COLO668 (cell line): ENCODE data around the gene TFIP11.

Experiments used
- DNase-seq: peaks from one replicate; lab custom pipeline; 2025; ENCODE audit not compliant: unreplicated experiment; lab: John Stamatoyannopoulos, UW

Gene TFIP11

GRCh38 chr22:26479792-26480610 is 32.3 kb downstream of the TFIP11 start:
- DNase-seq: peak; percentile 18

- peak; percentile 10 for DNase-seq
These were observed 33.1 kb downstream of the TFIP11 start for GRCh38 chr22:26479043-26479791.

GRCh38 chr22:26477341-26477731 is 34.9 kb downstream of the TFIP11 start:
- DNase-seq: no peak

GRCh38 chr22:26476705-26477340 is 35.5 kb downstream of the TFIP11 start:
- no peak for DNase-seq

GRCh38 chr22:26474682-26475081 is 37.6 kb downstream of the TFIP11 start:
- no peak for DNase-seq

- DNase-seq: peak; percentile 37
These were observed 40.8 kb downstream of the TFIP11 start for GRCh38 chr22:26471522-26471921.

- DNase-seq: no peak
These were observed 41.5 kb downstream of the TFIP11 start for GRCh38 chr22:26470807-26471206.

GRCh38 chr22:26466196-26466595 is 46.1 kb downstream of the TFIP11 start:
- no peak for DNase-seq

GRCh38 chr22:26464312-26464711 is 48.0 kb downstream of the TFIP11 start:
- DNase-seq: no peak

- DNase-seq: no peak
These were observed 48.6 kb downstream of the TFIP11 start for GRCh38 chr22:26463688-26464087.

- DNase-seq: no peak
These were observed 49.1 kb downstream of the TFIP11 start for GRCh38 chr22:26463101-26463661.

GRCh38 chr22:26462641-26463040 is 49.6 kb downstream of the TFIP11 start:
- DNase-seq: no peak

GRCh38 chr22:26462051-26462450 is 50.2 kb downstream of the TFIP11 start:
- DNase-seq: no peak

GRCh38 chr22:26461188-26461810 is 51.0 kb downstream of the TFIP11 start:
- peak; percentile 64 for DNase-seq

GRCh38 chr22:26460202-26460601 is 52.1 kb downstream of the TFIP11 start:
- DNase-seq: no peak

GRCh38 chr22:26457661-26458272 is 54.5 kb downstream of the TFIP11 start:
- DNase-seq: no peak

- no peak for DNase-seq
These were observed 58.3 kb downstream of the TFIP11 start for GRCh38 chr22:26453812-26454500.

GRCh38 chr22:26453216-26453615 is 59.1 kb downstream of the TFIP11 start:
- DNase-seq: no peak

GRCh38 chr22:26452236-26453016 is 59.8 kb downstream of the TFIP11 start:
- DNase-seq: no peak
